ENCODE measurements around the gene SLC50A1.

Gene SLC50A1

GRCh38 chr1:155175927-155176371 is 40.3 kb downstream of the SLC50A1 start:
- TF ChIP-seq CTCF (IDR thresholded peaks at IDR 0.05) = no peak
- H3K27ac ChIP-seq = no peak overlapping the region
- no peak overlapping the region for H3K4me3 ChIP-seq
- DNase-seq (ENCODE audit: low spot score) = peak; percentile 79

GRCh38 chr1:155176544-155177071 is 41.0 kb downstream of the SLC50A1 start:
- DNase-seq (ENCODE audit: low spot score) = peak; percentile 81
- peak overlapping the region in 1 of 2 donors; percentile 15 for H3K27ac ChIP-seq
- no peak overlapping the region for H3K4me3 ChIP-seq
- peak; percentile 92 for TF ChIP-seq CTCF (IDR thresholded peaks at IDR 0.05)

DNA sequence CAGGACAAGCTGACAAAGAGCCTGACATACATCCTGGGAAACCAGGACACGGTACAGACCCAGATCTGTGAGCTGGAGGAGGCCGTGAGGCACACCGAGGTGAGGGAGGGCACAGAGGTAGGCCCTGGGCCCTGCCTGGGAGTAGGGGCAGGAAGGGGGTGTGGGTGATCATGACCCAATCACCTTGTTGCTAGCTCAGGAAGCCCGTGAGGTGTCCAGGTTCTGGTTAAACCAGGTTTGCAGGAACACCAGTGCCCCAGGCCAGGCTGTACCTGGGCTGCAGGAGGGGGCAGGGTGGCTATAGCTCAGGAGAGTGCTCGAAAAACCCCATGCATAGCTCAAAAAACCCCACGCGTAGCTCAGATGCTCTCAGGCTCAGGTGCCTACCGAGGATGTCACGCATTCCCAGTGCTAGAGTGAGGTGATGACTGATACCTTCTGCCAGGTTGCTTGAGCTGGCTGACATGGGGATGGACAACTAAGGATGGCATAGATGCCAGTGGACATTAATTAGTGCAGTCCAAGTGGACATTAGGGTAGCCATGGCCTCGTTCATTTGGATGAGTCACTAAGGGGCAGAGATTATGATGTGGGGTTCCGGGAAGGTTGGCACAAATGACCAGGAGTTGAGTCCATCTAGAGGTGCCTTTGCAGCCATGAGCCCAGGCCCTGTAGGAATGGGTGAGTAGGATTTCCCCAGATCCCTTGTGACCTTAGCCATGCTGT is 41.7 kb downstream of the SLC50A1 start:
- H3K27ac ChIP-seq = no peak overlapping the region
- H3K4me3 ChIP-seq = no peak overlapping the region
- no peak for TF ChIP-seq CTCF (IDR thresholded peaks at IDR 0.05)
- peak; percentile 73 for DNase-seq (ENCODE audit: low spot score)

DNA sequence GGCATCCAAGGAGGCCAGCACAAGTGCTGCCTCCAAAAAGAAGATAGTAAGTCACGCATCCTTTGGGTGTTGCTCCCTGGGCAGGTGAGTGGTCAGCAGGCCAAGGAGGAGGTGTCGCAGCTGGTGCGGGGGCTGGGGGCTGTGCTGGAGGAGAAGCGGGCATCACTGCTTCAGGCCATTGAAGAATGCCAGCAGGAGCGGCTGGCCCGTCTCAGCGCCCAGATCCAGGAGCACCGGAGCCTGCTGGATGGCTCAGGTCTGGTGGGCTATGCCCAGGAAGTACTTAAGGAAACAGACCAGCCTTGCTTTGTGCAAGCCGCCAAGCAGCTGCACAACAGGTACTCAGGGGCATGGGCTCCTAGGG is 42.2 kb downstream of the SLC50A1 start:
- Histone ChIP-seq H3K27ac (no peak overlapping the region), H3K4me3 (no peak overlapping the region)
- DNase-seq (ENCODE audit: low spot score) = peak; percentile 68
- TF ChIP-seq CTCF (IDR thresholded peaks at IDR 0.05) = no peak

DNA sequence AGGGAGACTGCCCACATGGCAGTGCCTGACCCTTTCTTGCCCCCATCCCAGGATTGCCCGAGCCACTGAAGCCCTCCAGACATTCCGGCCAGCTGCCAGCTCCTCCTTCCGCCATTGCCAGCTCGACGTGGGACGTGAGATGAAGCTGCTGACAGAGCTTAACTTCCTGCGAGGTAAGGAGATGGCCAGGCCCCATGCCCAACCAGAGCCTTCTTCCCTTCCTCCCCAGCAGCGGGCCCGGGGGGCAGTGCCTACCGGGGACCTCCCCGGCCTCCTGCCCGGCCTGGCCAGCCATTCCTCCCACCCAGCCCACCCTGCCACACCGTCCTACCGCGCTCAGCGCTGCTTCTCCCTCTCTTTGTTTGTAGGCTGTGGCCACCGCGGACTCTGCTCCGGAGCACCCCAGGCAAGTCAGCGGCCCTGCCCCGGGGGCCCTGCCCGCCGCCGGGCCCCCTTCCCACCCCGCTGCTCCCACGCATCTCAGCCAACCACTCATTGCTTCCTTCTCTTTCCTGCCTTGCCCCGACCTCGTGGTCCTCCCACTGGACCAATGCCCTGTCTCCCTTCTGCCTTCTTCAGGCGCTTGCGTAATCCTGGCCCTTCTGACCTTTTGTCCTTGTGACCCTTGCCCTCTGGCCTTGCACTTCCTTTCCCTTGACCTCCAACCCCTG is 42.9 kb downstream of the SLC50A1 start:
- peak; percentile 68 for DNase-seq (ENCODE audit: low spot score)
- TF ChIP-seq CTCF (IDR thresholded peaks at IDR 0.05) = no peak
- H3K4me3 ChIP-seq = no peak overlapping the region
- peak overlapping the region in 1 of 2 donors; percentile 11 for H3K27ac ChIP-seq

GRCh38 chr1:155179112-155180031 is 43.7 kb downstream of the SLC50A1 start:
- peak; percentile 71 for DNase-seq (ENCODE audit: low spot score)
- Histone ChIP-seq H3K27ac (no peak overlapping the region), H3K4me3 (no peak overlapping the region)
- no peak for TF ChIP-seq CTCF (IDR thresholded peaks at IDR 0.05)
